ENCODE results near the gene HBG2.
"Not testable (repeated sequence)": the region's sequence is repeated elsewhere in the genome, so short reads cannot be mapped to it uniquely, and the experiment has no call there.

The HBG2 gene

DNA sequence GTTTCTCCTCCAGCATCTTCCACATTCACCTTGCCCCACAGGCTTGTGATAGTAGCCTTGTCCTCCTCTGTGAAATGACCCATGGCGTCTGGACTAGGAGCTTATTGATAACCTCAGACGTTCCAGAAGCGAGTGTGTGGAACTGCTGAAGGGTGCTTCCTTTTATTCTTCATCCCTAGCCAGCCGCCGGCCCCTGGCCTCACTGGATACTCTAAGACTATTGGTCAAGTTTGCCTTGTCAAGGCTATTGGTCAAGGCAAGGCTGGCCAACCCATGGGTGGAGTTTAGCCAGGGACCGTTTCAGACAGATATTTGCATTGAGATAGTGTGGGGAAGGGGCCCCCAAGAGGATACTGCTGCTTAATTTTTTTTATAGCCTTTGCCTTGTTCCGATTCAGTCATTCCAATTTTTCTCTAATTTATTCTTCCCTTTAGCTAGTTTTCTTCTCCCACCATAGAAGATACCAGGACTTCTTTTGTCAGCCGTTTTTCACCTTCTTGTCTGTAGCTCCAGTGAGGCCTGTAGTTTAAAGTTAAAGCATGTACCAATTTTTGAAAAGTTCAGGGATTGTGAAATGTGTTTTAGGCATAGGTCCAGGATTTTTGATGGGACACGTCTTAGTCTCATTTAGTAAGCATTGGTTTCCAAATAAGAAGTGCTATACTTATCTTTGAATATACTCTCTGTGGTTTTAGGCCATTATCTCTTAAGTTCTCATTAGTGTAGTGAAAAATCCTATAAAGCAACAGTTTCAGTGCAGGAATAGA, at the start of gene HBG2:
TSS of gene HBG2 (minus strand) at position 136 of the 768 bp plus-strand sequence. CDS start at position 83, 53 bp downstream.
- not testable (repeated sequence) for DNase-seq (ENCODE audit: low spot score)

DNA sequence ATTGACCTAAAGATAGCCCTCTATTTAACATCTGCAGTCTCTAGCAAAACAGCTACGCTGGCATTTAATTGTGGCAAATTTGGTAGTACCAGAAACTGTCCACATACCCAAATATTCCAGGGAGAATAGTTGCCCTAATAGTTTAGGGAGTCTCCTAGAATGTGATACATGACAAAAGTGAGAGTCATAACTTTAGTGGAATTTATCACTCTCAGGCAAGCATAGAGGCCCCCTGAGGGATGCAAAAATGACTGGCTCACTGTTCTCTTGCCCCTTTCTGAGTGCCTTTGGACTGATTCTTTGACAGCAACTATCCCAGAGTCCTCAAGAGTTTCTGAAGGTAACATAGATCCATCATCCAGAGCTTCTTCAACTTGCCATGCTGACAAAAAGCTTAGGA, 49.5 kb upstream of the HBG2 start:
- DNase-seq (ENCODE audit: low spot score) = peak; percentile 34

DNA sequence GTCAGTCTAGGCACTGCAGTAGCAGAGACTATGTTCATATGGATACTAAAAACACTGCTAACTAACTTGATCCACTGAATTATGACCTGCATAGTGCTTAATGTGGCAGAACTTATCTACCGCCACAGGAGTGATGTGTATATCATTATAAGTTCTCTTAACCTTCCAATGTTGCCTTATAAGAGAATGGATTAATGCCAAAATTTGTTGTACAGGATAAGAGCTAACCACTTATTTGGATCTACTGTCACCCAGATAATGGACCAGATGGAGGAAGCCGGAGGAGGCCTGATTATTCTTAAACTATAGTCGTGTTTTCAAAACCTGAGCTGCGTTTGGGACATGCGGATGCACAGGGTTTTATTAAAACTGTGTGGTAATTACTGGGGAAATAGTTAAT, 49.0 kb upstream of the HBG2 start:
- no peak for DNase-seq (ENCODE audit: low spot score)

DNA sequence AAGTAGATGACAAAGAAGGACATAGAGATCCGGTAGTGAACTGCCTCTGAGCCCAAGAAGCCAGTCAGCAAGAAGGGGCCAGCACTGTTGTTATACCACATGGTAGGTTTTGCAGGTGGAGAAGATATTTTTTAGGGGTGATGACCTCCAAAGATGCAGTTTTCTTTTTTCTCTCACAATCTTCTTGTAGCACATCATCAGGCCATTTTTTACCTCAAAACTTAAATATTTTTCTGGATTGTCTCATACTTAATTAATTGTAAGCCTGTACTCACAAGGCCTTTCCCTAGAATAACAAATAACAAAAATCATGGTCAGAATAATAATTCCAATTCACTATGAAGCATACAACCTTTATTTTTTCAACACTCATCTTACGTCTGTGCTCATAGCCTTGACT, 47.3 kb upstream of the HBG2 start, which contains the start of gene OR51B4:
TSS of gene OR51B4 (minus strand) at position 101 of the 400 bp plus-strand sequence. CDS start at position 101, 0 bp downstream.
- DNase-seq (ENCODE audit: low spot score) = no peak

DNA sequence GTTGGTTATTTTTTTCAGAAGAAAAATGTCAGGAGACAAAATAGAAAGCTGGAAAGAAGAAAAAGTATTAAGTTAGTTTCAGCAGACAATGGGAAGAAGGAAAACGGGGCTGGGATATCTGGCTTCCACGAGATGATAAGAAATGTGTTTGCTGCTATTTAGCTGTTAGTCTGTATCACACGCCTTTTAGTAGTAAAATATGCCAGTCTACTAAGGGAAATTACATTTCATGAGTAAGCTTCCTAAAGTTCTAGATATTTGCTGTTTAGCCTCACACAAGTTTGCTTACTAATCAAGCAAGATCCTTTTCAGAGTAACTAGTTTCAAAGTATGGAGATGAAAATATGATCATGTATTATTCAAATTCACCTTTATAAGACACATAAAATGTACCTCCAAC, 45.7 kb upstream of the HBG2 start:
- no peak for DNase-seq (ENCODE audit: low spot score)

DNA sequence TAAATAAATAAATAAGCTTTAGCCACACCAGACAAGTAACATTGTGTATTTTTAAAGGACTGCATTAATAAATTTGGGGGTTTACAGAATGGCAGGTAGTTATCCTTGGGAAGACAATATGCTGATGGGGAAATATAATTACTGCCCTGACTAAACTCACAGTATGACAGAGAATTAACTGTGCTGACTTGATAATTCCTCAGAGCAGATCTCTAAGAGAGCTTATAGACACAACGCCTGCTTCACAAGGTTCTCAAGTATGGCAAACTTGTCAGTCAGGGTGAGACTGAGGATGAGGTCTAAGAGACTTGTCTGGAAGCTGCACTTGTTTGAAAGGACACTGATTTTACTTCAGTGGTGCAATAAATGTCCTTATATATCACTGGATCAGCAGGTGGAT, 43.9 kb upstream of the HBG2 start:
- no peak for DNase-seq (ENCODE audit: low spot score)

DNA sequence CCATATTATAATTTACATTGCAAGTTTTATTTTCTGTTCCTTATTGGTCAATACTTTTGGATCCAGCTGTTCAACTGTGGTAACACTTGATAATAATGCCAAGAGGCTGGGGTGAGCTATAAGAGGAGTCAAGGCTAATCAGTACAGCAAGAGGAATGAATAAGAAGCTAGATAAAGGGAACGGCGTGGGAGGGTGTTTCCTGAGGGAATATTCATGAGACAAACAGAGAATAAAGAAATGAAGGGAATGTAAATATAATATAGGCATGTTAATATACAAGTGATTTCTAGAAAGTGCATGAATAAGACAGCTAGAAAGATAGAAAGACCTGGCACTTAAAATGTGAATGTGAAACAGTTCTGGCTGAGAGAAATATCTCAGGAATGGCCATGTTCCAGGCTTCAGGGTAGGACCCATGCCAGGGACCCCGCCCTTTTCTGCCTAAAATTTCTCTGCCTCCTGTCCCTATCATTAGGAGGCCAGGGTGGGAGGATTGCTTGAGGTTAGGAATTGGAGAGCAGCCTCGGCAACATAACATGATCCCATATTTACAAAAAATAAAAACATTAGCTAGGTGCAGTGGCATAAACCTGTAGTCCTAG, 43.2 kb upstream of the HBG2 start:
- no peak for DNase-seq (ENCODE audit: low spot score)

DNA sequence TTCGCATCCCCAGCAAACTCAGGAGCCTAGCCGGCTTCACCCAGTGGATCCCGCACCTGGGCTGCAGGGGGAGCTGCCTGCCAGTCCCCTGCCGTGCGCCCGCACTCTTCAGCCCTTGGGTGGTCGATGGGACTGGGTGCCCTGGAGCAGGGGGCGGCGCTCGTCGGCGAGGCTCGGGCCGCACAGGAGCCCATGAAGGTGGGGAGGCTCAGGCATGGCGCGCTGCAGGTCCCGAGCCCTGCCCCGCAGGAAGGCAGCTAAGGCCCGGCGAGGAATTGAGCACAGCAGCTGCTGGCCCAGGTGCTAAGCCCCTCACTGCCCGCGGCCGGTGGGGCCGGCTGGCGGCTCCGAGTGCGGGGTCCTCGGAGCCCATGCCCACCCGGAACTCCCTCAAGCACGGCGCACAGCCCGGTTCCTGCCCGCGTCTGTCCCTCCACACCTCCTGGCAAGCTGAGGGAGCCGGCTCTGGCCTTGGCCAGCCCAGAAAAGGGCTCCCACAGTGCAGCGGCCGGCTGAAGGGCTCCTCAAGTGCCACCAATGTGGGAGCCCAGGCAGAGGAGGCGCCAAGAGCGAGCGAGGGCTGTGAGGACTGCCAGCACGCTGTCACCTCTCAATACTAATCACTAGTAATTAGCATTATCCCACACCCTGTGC, 39.9 kb upstream of the HBG2 start:
- DNase-seq (ENCODE audit: low spot score) = not testable (repeated sequence)

DNA sequence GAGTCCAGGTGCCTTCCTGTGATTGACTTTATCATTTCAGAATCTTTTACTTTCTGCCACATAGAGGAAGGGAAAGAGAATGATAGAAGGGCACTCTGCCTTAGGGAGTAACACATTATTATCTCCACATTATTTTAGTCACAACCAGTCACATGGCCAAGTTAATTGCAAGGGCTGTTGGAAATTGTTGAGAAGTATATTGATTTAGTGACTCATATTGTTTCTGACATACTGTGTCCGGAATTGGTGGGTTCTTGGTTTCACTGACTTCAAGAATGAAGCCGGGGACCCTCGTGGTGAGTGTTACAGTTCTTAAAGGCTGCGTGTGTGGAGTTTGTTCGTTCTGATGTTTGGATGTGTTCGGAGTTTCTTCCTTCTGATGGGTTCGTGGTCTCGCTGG, 38.4 kb upstream of the HBG2 start:
- no peak for DNase-seq (ENCODE audit: low spot score)

DNA sequence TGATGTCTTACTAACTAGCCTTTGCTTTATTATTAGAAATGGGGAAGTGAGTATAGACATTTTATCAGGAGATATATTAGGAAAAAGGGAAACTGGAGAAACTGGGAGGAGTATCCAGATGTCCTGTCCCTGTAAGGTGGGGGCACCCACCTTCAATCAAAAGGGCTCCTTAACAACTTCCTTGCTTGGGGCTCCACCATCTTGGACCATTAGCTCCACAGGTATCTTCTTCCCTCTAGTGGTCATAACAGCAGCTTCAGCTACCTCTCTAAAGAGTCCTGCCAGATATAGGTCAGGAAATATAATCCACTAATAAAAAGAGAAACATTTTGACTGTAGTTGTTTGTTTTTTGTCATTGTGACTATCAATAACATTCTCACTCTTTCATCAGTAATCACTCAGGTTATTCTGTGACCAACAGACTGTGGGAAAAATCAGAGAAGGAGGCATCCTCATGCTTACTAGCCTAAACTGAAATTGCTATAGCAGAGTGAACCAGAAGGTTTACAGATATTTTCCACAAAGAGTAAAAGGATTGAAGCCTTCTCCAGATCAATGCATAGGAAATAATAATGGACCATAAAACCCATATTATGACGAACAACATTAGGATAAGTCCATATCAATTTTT, 36.7 kb upstream of the HBG2 start:
- peak; percentile 16 for DNase-seq (ENCODE audit: low spot score)

DNA sequence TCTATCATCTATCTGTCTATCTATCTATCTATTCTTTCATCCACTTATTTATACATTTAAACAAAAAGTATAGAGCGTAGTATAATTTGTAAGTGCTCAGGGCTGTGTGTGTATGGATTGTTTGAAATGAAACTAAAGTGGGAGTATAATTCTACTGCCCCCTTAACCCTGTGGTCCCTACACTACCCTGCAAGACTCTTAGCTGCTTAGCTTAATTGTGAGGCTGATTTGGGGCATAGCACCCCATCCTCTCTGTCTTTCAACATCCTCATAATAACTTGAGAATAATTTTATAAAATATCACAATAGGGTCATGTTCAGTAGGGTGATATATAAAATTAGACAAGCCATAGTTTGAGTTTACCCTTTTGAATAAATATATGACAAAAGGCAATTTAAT, 35.5 kb upstream of the HBG2 start:
- DNase-seq (ENCODE audit: low spot score) = no peak

DNA sequence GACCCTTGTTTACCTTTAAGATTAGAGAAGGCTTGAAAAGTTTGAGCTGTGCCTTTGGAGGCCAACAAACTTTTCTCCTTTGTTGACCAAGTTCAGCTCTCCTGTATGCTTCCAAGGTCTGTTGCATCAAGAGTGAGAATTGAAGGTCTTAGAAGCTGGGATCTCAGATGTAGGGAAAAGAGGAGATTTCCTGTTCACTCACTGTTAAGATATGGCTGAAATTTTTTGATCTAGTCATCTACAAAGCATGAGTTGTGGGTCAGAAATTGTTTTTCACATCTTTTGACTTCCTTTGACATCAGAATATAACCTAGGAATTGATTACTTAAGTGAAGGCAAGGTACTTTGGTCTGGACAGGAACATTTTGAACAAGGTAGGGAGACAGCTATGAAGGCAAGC, 35.1 kb upstream of the HBG2 start:
- no peak for DNase-seq (ENCODE audit: low spot score)

DNA sequence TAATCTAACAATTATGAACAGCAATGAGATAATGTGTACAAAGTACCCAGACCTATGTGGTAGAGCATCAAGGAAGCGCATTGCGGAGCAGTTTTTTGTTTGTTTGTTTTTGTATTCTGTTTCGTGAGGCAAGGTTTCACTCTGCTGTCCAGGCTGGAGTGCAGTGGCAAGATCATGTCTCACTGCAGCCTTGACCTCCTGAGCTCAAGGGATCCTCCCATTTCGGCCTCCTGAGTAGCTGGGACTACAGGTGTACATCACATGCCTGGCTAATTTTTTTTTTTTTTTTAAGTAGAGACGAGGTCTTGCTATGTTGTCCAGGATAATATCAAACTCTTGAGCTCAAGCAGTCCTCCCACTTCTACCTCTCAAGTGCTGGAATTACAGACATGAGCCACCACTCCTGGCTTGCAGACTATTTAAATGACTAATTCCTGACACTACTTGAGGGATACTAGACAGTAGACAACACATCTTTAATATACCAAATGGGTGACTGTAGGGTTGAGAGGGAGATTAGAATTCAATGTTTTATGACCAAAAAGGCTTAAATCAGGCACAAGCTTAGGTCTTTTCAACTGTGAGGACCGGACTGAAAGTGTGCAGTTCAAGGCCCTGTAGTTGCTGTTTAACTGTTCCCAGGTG, 34.4 kb upstream of the HBG2 start:
- DNase-seq (ENCODE audit: low spot score) = no peak

DNA sequence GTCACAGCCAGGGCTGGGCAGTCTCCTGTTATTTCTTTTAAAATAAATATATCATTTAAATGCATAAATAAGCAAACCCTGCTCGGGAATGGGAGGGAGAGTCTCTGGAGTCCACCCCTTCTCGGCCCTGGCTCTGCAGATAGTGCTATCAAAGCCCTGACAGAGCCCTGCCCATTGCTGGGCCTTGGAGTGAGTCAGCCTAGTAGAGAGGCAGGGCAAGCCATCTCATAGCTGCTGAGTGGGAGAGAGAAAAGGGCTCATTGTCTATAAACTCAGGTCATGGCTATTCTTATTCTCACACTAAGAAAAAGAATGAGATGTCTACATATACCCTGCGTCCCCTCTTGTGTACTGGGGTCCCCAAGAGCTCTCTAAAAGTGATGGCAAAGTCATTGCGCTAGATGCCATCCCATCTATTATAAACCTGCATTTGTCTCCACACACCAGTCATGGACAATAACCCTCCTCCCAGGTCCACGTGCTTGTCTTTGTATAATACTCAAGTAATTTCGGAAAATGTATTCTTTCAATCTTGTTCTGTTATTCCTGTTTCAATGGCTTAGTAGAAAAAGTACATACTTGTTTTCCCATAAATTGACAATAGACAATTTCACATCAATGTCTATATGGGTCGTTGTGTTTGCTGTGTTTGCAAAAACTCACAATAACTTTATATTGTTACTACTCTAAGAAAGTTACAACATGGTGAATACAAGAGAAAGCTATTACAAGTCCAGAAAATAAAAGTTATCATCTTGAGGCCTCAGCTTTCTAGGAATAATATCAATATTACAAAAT, 33.7 kb upstream of the HBG2 start:
- peak; percentile 16 for DNase-seq (ENCODE audit: low spot score)

DNA sequence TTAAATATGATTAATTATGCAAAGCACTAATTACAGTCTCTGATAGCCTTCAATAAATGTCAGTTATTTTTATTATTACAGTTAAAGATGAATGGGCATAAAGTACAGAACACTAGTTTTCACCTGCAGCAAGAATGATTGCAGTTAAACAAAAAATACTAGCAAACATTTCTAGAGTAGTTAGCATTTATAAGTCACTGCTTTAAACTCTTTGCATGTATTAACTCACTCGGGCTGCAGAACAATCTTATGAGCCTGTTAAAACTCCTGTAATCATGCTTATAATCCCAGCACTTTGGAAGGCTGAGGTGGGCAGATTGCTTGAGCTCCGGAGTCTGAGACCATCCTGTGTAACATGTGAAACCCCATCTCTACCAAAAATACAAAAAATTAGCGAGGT, 32.3 kb upstream of the HBG2 start:
- DNase-seq (ENCODE audit: low spot score) = no peak

DNA sequence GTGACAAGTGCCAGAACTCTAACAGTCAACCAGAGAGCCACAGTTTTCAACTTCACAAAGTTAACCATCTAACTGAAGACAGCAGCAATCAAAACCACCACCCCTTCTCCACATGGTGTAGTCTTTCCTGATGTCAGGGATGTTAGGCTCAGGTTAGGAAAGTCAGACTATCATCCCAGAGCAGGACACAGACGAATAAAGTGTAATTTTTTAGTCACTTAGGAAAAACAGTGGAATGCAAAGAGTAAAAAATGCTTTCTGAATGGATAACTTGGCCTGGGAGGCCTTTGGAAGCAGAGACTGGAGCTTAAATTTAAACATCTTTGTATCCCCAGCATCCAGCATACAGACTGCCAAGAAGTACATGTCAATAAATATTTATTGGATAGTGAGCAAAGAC, 31.8 kb upstream of the HBG2 start:
- DNase-seq (ENCODE audit: low spot score) = no peak

DNA sequence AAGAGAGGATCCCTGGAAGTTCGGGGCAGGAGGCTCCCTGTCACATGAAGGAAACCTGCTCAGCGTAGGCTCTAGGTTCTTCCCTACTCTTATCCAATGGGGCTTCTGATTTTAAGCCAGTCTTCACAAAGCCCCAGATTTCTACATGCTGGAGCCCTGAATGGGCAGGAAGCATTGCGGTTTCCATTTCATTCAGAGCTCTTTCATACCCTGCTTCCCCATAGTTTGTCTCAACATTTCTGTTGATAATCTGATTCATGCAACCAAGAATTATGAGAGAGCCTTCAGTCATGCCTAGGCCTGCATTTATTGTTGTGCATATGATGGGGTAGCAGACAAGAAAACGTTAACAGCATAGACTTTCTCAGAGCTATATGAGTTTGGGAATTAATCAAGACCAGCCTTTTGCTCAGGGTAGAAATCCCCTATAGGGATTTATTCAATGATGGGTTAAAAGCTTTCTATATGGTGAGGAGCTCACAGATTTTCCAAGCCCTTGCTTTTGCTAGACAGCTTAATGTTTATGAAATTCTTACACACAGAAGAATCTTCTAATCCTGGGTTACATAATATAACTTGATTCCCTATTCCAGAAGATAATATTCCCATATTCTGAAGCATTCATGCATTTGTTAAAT, 31.2 kb upstream of the HBG2 start:
- DNase-seq (ENCODE audit: low spot score) = no peak

DNA sequence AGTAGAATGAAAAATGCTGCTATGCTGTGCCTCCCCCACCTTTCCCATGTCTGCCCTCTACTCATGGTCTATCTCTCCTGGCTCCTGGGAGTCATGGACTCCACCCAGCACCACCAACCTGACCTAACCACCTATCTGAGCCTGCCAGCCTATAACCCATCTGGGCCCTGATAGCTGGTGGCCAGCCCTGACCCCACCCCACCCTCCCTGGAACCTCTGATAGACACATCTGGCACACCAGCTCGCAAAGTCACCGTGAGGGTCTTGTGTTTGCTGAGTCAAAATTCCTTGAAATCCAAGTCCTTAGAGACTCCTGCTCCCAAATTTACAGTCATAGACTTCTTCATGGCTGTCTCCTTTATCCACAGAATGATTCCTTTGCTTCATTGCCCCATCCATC, 30.1 kb upstream of the HBG2 start:
- DNase-seq (ENCODE audit: low spot score) = no peak

DNA sequence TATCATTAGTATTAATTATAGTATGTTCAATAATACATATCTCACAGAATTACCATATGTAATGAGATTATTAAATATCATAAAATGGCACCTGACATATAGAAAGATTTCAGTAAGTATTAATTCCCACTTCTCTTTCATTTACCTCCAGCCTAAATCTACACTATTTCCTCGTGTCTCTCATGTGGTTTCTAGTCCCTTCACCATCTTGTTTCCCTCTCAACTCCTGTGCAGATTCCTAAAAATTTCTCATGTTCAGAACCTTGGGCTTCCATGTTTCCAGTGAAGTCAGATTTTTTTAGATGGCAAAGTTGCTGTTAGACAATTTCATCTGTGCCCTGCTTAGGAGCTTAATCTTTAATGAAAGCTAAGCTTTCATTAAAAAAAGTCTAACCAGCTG, 29.3 kb upstream of the HBG2 start:
- no peak for DNase-seq (ENCODE audit: low spot score)

DNA sequence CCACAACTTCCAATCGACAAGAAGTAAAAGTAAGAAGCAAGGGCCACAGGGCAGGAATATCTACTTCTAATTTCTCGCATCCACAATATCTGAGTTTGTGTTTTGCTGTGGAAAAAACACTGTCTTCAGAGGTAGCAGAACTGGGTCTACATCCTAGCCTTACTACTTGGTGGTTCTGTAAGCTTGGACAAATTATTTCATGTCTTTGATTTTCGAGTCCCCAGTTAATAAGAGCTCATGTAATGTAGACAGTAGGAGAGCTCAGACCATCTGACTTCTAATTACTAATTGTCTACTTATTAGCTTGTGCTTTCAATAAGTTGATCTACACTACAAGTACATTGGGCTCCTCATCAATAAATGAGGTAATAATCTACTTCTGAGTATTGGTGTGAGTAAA, 28.5 kb upstream of the HBG2 start:
- DNase-seq (ENCODE audit: low spot score) = no peak

DNA sequence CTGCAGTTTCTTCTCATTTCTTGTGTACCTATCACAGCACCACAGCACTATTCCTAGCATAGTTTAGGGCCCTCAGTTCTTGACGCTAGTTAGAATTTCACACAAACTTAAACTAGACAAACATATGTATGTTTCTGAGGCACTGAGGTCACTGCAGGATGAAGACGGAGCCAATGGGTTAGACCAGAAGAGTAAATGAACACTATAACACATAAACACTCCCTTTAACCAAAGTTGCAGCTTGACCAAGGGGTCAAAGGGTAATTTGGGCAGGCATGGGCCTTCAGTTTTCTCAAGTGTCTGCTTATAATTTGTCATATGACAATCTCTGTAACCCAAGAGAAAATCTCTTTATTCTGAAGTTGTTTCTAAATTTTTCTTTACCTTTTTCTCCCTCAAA, 28.0 kb upstream of the HBG2 start:
- DNase-seq (ENCODE audit: low spot score) = no peak
